Measurements from ENCODE around the gene SPATC1L.

The SPATC1L gene

DNA sequence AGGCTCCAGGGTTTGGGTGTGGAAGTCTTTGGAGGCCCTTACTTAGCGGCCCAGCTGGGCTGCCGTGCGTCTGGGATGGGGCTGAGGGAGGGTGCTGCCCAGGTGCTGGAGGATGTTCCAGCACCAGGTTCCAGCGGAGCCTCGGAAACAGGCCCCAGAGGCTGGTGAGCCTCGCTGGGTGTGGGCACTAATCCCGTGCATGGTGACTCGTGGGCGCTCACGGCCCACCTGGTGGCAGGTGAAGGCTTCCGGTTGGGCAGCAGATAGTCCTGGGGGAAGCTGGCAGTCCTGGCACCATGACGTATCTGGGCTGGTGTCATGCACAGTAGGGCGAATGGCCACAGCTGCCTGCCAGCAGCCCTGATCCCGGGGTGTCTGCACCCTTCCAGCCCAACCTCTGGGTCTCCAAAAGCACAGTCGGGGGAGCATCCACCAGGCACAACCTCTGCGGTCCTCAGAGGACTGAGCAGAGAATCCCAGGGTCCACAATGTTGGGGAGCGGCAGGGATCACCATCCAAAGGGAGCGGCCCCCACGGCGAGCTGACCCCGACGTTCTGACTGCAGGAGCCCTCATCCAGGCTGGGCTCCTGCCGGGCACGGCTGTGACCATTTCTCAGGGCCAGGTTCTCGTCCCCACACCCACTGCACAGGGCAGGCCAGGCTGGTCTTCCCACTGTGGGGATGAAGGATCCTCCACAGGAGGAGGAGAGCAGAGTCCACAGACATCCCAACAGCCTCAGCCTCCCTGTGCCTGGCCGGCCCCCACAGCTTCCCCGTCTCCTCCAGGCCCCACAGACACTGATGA lies 54.2 kb downstream of the SPATC1L start:
- Histone ChIP-seq H3K4me3 (ENCODE audit: low read depth in 1 of 2, low read length in 1 of 2) (no peak overlapping the region), H3K27me3 (no peaks in the 10 kb centered on the region), H3K27ac (no peak overlapping the region), H3K4me1 (ENCODE audit: control insufficient read depth in 1 of 2, insufficient read depth in 1 of 2, low read depth in 1 of 2, low read length in 1 of 2) (no peaks in the 10 kb centered on the region), H3K9me3 (no peaks in the 10 kb centered on the region), H3K36me3 (no peaks in the 10 kb centered on the region)
- TF ChIP-seq, protein P1, sequence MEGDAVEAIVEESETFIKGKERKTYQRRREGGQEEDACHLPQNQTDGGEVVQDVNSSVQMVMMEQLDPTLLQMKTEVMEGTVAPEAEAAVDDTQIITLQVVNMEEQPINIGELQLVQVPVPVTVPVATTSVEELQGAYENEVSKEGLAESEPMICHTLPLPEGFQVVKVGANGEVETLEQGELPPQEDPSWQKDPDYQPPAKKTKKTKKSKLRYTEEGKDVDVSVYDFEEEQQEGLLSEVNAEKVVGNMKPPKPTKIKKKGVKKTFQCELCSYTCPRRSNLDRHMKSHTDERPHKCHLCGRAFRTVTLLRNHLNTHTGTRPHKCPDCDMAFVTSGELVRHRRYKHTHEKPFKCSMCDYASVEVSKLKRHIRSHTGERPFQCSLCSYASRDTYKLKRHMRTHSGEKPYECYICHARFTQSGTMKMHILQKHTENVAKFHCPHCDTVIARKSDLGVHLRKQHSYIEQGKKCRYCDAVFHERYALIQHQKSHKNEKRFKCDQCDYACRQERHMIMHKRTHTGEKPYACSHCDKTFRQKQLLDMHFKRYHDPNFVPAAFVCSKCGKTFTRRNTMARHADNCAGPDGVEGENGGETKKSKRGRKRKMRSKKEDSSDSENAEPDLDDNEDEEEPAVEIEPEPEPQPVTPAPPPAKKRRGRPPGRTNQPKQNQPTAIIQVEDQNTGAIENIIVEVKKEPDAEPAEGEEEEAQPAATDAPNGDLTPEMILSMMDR (IDR thresholded peaks at IDR 0.05), result no peak

DNA sequence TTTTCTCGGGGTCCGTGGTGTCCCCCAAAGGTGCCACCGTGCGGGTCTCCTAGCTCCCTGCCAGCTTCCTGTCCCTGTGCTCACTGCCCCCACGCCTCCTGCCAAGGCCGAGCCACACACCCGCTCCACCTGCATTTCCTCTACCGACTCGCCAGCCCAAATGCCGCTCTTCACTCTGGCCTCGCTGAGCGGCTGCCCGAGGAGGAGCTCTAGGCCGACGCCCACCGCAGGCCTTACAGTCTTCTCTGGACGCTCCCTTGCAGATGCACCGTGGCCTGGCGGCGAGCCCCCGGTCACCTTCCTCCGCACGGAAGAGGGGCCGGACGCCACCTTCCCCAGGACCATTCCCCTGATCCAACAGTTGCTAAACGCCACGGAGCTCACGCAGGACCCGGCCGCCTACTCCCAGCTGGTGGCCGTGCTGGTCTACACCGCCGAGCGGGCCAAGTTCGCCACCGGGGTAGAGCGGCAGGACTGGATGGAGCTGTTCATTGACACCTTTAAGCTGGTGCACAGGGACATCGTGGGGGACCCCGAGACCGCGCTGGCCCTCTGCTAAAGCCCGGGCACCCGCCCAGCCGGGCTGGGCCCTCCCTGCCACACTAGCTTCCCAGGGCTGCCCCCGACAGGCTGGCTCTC lies 55.2 kb downstream of the SPATC1L start:
- TF ChIP-seq, protein P1 (IDR thresholded peaks at IDR 0.05), result no peak
- Histone ChIP-seq H3K36me3 (no peaks in the 10 kb centered on the region), H3K4me1 (ENCODE audit: control insufficient read depth in 1 of 2, insufficient read depth in 1 of 2, low read depth in 1 of 2, low read length in 1 of 2) (no peaks in the 10 kb centered on the region), H3K27ac (no peak overlapping the region), H3K27me3 (no peaks in the 10 kb centered on the region), H3K4me3 (ENCODE audit: low read depth in 1 of 2, low read length in 1 of 2) (no peak overlapping the region), H3K9me3 (no peaks in the 10 kb centered on the region)

DNA sequence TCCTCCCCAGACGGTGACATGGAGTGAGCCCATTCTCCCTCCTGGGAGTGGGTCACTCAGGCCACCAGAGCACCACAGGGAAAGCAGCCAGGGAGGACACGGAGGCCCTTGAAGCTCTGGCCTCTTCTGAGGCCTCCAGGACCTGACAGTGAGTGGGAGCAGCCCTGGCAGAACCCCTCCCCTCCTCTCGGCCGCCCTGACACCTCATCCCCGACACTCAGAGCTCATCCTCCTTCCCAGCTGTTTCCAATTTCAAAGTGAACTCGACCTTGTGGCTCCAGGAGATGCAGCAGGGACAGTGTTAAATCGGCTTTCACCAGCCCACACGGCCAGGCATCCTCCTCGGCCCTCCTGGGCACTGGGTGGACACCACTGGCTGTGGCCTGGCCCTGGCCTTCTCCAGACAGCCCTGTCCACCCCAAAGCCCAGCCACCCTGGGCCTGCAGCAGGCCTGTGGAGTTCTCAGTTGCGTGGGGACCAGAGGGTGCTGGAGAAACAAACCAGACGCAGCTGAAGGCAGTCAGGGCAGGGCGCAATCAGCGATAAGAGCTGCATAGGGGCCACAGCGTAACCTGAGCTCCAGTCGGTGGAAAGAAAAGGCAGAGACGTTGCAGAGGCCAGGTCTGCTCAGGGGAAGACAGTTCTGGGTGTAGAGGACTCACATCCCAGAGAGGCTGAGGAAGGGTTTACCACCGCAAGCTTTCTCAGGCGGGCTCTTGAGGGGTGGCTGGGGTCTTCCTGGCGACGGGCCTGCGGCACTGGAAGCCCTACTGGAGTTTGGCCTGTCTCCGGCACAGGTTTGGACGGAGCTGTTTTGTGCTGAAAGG lies 55.9 kb downstream of the SPATC1L start:
- Histone ChIP-seq H3K9me3 (no peaks in the 10 kb centered on the region), H3K4me1 (ENCODE audit: control insufficient read depth in 1 of 2, insufficient read depth in 1 of 2, low read depth in 1 of 2, low read length in 1 of 2) (no peaks in the 10 kb centered on the region), H3K4me3 (ENCODE audit: low read depth in 1 of 2, low read length in 1 of 2) (no peak overlapping the region), H3K36me3 (no peaks in the 10 kb centered on the region), H3K27ac (no peak overlapping the region), H3K27me3 (no peaks in the 10 kb centered on the region)
- TF ChIP-seq, protein P1 (IDR thresholded peaks at IDR 0.05), result no peak

DNA sequence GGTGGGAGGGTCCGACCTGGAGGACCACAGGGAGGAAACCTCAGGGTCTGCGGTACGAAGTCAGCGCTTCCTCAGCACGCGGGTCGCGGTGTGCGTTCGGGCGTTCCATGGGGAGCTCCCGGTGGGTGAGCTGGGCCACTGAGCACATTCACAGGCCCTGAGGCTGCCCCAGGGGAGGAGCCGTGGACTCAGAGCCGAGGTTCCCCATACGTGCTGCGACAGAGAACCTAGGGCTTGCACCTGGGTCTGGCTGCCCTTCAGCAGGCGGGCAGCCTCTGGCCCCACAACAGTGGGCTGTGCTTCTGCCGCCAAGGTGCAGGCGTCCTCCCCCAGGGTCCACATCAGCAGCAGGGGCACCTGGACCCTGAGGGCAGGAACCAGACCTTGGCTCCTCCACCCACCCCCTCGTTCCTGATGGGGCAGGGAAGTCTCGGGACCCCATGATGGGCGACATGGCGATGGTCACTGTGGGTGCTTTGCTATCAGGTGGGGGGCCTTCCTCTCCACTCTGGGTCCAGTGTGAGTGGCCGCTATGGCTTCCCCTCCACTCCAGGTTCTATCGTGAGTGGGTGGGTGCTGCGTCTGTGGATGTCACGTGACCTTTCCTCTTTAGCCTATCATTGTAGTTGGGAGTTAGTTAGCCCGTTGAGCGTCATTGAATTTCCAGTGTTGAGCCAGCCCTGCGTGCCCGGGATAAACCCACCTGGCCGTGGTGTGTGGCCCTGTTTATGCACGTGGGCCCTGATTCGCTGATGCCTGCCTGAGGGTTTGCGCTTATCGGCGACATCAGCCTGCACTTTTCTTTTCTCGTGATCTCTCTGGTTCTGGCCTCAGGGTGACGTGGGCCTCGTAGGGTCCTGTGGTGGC lies 56.8 kb downstream of the SPATC1L start:
- Histone ChIP-seq H3K4me1 (ENCODE audit: control insufficient read depth in 1 of 2, insufficient read depth in 1 of 2, low read depth in 1 of 2, low read length in 1 of 2) (no peaks in the 10 kb centered on the region), H3K27me3 (no peaks in the 10 kb centered on the region), H3K36me3 (no peaks in the 10 kb centered on the region), H3K4me3 (ENCODE audit: low read depth in 1 of 2, low read length in 1 of 2) (no peak overlapping the region), H3K9me3 (no peaks in the 10 kb centered on the region), H3K27ac (no peak overlapping the region)
- TF ChIP-seq, protein P1 (IDR thresholded peaks at IDR 0.05), result no peak

Measured in neutrophil (primary cell).